ENCODE results near the gene AKR7A3. TPM values are rescaled to one million over a fixed set of nuclear protein-coding genes. Genes with fewer than 3 reads are reported as not detected.

AKR7A3 gene
- total RNA-seq, 4 donors from 2014 or later = 0.84 to 4.1 (median 2.5) TPM

GRCh38 chr1:19312782-19313635 is 24.4 kb upstream of the AKR7A3 start:
- Histone ChIP-seq H3K27ac (peak overlapping the region; percentile 47 to 92 (median 89)), H3K4me1 (peaks cover 0 to 65% (median 22%) of the 10 kb centered on the region in 4 donors), H3K9me3 (no peaks in the 10 kb centered on the region), H3K27me3 (no peaks in the 10 kb centered on the region), H3K36me3 (peaks cover 1 to 28% (median 4%) of the 10 kb centered on the region in 3 donors), H3K4me3 (peak overlapping the region; percentile 62 to 88 (median 81))
- WGBS, 2 donors = 31 to 35% methylated on average over 20 of the region's 20 CpGs
- no peak for DNase-seq (ENCODE audit: low spot score in 2 of 2)
- TF ChIP-seq CTCF (IDR thresholded peaks at IDR 0.05) (no peak), POLR2A (IDR thresholded peaks at IDR 0.05) (no peak), EP300 (IDR thresholded peaks at IDR 0.05) (no peak)

- Histone ChIP-seq H3K27me3 (no peaks in the 10 kb centered on the region), H3K9me3 (no peaks in the 10 kb centered on the region), H3K4me1 (peaks cover 0 to 59% (median 22%) of the 10 kb centered on the region in 4 donors), H3K4me3 (peak within 1 kb of the TSS; percentile 62 to 88 (median 81)), H3K27ac (peak within 1 kb of the TSS; percentile 47 to 92 (median 89)), H3K36me3 (peaks cover 3 to 28% (median 9%) of the 10 kb centered on the region in 3 donors)
- 0% methylated on average over 24 to 30 of the region's 105 CpGs for WGBS, 2 donors
- DNase-seq (ENCODE audit: low spot score in 2 of 2) = peak; percentile 82 to 85
- TF ChIP-seq EP300 (IDR thresholded peaks at IDR 0.05) (peak in 1 of 2 donors; percentile 72), POLR2A (IDR thresholded peaks at IDR 0.05) (peak; percentile 11 to 82), CTCF (IDR thresholded peaks at IDR 0.05) (peak in 3 of 5 experiments; percentile 13 to 78 (median 67))
These were observed 23.6 kb upstream of the AKR7A3 start, which contains the start of the genes AKR7A2 and SLC66A1 for GRCh38 chr1:19311931-19312781. Gene AKR7A2 (minus strand): TSS chr1:19312144. CDS start chr1:19312124, 20 bp downstream. Gene SLC66A1 (plus strand): TSS chr1:19312326. CDS start chr1:19317678, 5,352 bp downstream.

- H3K4me3 ChIP-seq = peak overlapping the region; percentile 62 to 88 (median 76)
These were observed 22.9 kb upstream of the AKR7A3 start for GRCh38 chr1:19311503-19311930.

More at GRCh38 chr1:19311503-19311930, 22.9 kb upstream of the AKR7A3 start:
- TF ChIP-seq CTCF (IDR thresholded peaks at IDR 0.05) (no peak), POLR2A (IDR thresholded peaks at IDR 0.05) (no peak), EP300 (IDR thresholded peaks at IDR 0.05) (no peak)
- Histone ChIP-seq H3K27ac (peak overlapping the region; percentile 47 to 92 (median 84)), H3K4me1 (peaks cover 0 to 55% (median 22%) of the 10 kb centered on the region in 4 donors), H3K36me3 (peaks cover 3 to 34% (median 9%) of the 10 kb centered on the region in 3 donors), H3K9me3 (no peaks in the 10 kb centered on the region), H3K27me3 (no peaks in the 10 kb centered on the region)
- DNase-seq (ENCODE audit: low spot score in 2 of 2) = no peak
- whole genome bisulfite sequencing, 2 donors = 1% methylated on average over 7 to 23 of the region's 29 CpGs

All from tibial nerve (tissue), 4 donors.